Liver (tissue), 3 donors: ENCODE results near the gene DUOXA2.

ENCODE experiments used
- CTCF ChIP-seq: fragments of 150-350 bp; IDR thresholded peaks from 2 replicates; pipeline ENCODE4 v1.5.1; 2017; ENCODE audit warnings: improper control_type of control experiment, low read depth, low read length; ENCODE audit not compliant: missing input control
- RAD21 ChIP-seq, 2 donors: IDR thresholded peaks; 2 replicates each; pipeline ENCODE4 v1.6.1; 2016; ENCODE audit warnings: antibody characterized with exemption in 2 of 2, mild to moderate bottlenecking in 2 of 2
- SP1 ChIP-seq: IDR thresholded peaks from 2 replicates; pipeline ENCODE4 v1.6.1; 2018; ENCODE audit warnings: antibody characterized with exemption, mild to moderate bottlenecking
- TAF1 ChIP-seq: conservative IDR thresholded peaks from 2 replicates; pipeline ENCODE4 v1.6.1; 2016; ENCODE audit warnings: antibody characterized with exemption, mild to moderate bottlenecking
- YY1 ChIP-seq: IDR thresholded peaks from 2 replicates; pipeline ENCODE4 v1.6.1; 2016; ENCODE audit warnings: antibody characterized with exemption, mild to moderate bottlenecking
- donor health status: healthy.
- donor health status: healthy.

- no peak for TF ChIP-seq CTCF
- TF ChIP-seq RAD21 (IDR thresholded peaks at IDR 0.05): no peak
- TF ChIP-seq YY1: no peak
- TF ChIP-seq SP1: no peak
- no peak for TF ChIP-seq TAF1
Measured at GRCh38 chr15:45129651-45130129, 15.6 kb downstream of the DUOXA2 start, which contains the start of the genes DUOX1 and DUOXA1.
